ENCODE results near the gene ATR. TPM values are rescaled to one million over a fixed set of nuclear protein-coding genes. Genes with fewer than 3 reads are reported as not detected.

Gene ATR
- total RNA-seq, 2 donors from 2014 or later, result 35.6 to 36.1 TPM

DNA sequence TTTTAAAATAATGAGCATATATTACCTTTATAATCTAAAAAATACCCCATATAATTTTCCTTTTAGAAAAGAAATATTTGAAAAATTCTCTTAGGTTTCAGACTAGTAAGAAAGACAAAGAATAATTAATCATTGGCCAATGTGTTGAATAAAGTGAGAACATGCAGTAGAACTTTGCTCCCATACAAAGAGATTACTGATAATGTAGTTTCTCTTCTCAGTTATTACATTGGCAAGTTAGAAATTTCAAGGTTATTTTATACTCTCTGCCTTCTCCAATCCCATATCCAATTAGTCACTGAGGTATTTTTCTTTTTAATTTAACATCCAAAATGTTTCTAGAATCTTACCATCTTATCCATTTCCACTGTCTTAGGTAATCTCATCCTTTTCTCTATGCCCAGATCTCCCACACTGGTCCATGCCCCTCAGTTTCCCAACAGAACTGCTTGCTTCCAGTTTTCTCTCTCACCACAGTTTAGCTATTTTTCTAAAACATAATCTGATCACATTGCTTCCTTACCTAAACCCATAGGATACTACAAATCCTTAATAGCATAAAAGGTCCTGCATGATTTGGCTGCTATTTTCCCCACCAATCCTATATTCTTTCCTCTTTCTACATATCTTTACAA, 141.5 kb downstream of the ATR start:
- intact Hi-C loops (cut with DNase I), result no loop called here
- TF ChIP-seq, protein P1, sequence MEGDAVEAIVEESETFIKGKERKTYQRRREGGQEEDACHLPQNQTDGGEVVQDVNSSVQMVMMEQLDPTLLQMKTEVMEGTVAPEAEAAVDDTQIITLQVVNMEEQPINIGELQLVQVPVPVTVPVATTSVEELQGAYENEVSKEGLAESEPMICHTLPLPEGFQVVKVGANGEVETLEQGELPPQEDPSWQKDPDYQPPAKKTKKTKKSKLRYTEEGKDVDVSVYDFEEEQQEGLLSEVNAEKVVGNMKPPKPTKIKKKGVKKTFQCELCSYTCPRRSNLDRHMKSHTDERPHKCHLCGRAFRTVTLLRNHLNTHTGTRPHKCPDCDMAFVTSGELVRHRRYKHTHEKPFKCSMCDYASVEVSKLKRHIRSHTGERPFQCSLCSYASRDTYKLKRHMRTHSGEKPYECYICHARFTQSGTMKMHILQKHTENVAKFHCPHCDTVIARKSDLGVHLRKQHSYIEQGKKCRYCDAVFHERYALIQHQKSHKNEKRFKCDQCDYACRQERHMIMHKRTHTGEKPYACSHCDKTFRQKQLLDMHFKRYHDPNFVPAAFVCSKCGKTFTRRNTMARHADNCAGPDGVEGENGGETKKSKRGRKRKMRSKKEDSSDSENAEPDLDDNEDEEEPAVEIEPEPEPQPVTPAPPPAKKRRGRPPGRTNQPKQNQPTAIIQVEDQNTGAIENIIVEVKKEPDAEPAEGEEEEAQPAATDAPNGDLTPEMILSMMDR (IDR thresholded peaks at IDR 0.05), result no peak
- no peak for TF ChIP-seq POLR2A (IDR thresholded peaks at IDR 0.05)
- TF ChIP-seq POLR2AphosphoS5 (IDR thresholded peaks at IDR 0.05), result no peak
- Histone ChIP-seq H3K4me1 (replicated peaks) (no peaks in the 10 kb centered on the region), H3K27me3 (replicated peaks; ENCODE audit: insufficient read depth) (no peaks in the 10 kb centered on the region), H3K9me3 (no peaks in the 10 kb centered on the region), H3K36me3 (no peaks in the 10 kb centered on the region), H3K4me3 (no peak overlapping the region), H3K27ac (no peak overlapping the region)
- DNase-seq (ENCODE audit: low spot score), result no peak

DNA sequence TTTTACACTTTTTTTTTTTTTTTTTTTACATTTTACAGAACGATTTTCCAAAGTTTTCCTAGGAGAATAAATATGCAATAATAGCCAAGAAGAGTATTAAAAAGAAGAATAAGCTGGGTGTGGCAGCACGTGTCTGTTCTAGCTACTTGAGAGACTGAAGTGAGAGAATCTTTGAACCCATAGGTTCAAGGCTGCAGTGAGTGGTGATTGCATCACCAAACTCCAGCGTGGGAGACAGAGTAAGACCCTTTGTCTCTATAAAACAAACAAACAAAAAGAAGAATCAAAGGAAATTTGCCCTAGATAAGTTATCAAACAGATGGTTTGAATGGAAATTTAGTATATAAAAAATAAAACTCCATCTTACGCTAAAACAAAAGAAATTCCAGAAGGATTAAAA, 144.0 kb downstream of the ATR start:
- DNase-seq (ENCODE audit: low spot score), result no peak
- 76% methylated on average over 4 of the region's 4 CpGs for WGBS
- Histone ChIP-seq H3K27ac (no peak overlapping the region), H3K4me3 (no peak overlapping the region), H3K4me1 (replicated peaks) (no peaks in the 10 kb centered on the region), H3K36me3 (no peaks in the 10 kb centered on the region), H3K27me3 (replicated peaks; ENCODE audit: insufficient read depth) (no peaks in the 10 kb centered on the region), H3K9me3 (no peaks in the 10 kb centered on the region)
- TF ChIP-seq, protein P1 (IDR thresholded peaks at IDR 0.05), result no peak
- TF ChIP-seq POLR2AphosphoS5 (IDR thresholded peaks at IDR 0.05) (no peak), POLR2A (IDR thresholded peaks at IDR 0.05) (no peak)
- intact Hi-C loops (cut with DNase I), result no loop called here

DNA sequence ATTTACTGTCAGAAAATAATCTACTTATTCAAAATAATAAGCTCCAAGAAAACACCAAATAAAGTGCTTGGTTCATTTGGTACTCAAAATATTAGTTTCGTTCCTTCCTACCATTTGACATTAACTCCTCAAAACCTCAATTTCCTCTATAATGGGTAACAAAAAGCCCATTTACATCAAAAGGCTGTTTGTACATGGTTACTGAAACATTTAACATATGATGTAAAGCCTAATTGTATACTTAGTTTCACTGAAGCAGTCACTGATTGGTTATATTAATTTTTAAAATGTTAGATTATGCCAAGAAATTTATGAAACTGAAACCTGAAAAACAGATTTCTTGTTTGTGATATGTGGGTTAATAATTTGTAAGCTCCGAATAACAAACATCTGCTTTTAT, 145.4 kb downstream of the ATR start:
- DNase-seq (ENCODE audit: low spot score), result no peak
- Histone ChIP-seq H3K27ac (no peak overlapping the region), H3K9me3 (no peaks in the 10 kb centered on the region), H3K4me1 (replicated peaks) (no peaks in the 10 kb centered on the region), H3K27me3 (replicated peaks; ENCODE audit: insufficient read depth) (no peaks in the 10 kb centered on the region), H3K36me3 (no peaks in the 10 kb centered on the region), H3K4me3 (no peak overlapping the region)
- 71% methylated on average over 2 of the region's 2 CpGs for WGBS
- intact Hi-C loops (cut with DNase I), result no loop called here
- TF ChIP-seq, protein P1 (IDR thresholded peaks at IDR 0.05), result no peak
- TF ChIP-seq POLR2AphosphoS5 (IDR thresholded peaks at IDR 0.05), result no peak
- TF ChIP-seq POLR2A (IDR thresholded peaks at IDR 0.05), result no peak

DNA sequence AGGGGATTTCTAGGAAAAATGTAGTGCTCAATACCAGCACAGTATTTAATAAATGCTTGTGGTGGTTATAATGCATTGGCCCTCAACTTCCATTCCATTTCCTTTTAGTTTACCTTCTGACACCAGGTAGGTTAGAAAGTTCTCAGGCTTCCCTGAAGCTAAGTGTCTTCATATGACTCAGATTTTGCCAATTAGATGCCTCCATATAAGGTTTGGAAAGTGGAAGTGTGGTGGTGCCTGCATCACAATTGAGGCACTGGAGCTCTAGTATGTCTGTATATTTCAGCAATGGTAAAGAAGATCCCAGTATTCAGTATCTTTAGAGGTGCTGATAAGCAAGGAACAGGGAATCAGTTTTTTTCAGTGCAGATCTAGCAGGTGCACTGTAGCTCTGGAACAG, 149.0 kb downstream of the ATR start:
- TF ChIP-seq POLR2A (IDR thresholded peaks at IDR 0.05), result no peak
- TF ChIP-seq, protein P1 (IDR thresholded peaks at IDR 0.05), result no peak
- no peak for TF ChIP-seq POLR2AphosphoS5 (IDR thresholded peaks at IDR 0.05)
- H3K4me3 ChIP-seq, result no peak overlapping the region
- intact Hi-C loops (cut with DNase I), result no loop called here
- no peaks in the 10 kb centered on the region for H3K27me3 ChIP-seq (replicated peaks; ENCODE audit: insufficient read depth)
- no peak for DNase-seq (ENCODE audit: low spot score)
- H3K27ac ChIP-seq, result no peak overlapping the region
- no peaks in the 10 kb centered on the region for H3K36me3 ChIP-seq
- H3K4me1 ChIP-seq (replicated peaks), result no peaks in the 10 kb centered on the region
- H3K9me3 ChIP-seq, result no peaks in the 10 kb centered on the region

DNA sequence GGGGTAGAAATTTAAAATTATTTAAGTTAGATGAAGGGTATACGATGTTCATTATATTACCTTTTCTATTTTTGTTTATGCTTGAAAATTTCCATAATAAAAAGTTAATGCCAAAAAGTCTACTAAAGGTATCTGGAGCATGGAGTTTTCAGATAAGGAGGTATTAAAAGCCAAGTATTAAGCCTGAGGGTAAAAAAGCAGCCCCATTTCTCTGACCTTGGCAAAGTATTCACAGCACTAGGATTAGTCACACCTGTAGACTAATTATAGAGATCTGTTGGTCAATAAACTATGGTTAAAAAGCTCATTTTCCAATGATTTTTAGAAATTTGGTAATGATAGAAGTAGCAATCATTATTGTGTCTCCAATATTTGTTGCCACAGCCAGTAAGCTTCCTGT, 153.8 kb downstream of the ATR start:
- TF ChIP-seq, protein P1 (IDR thresholded peaks at IDR 0.05), result no peak
- Histone ChIP-seq H3K9me3 (no peaks in the 10 kb centered on the region), H3K36me3 (no peaks in the 10 kb centered on the region), H3K4me3 (no peak overlapping the region), H3K4me1 (replicated peaks) (no peaks in the 10 kb centered on the region), H3K27ac (no peak overlapping the region), H3K27me3 (replicated peaks; ENCODE audit: insufficient read depth) (no peaks in the 10 kb centered on the region)
- WGBS, result 92% methylated on average over 1 of the region's 1 CpG
- intact Hi-C loops (cut with DNase I), result no loop called here
- no peak for DNase-seq (ENCODE audit: low spot score)

All from prostate gland (tissue), 2 donors.